WI38 (cell line): ENCODE measurements around the gene PNPLA8.

ENCODE experiments used
- H3K4me3 ChIP-seq: 2 replicates; pipeline ENCODE4 v1.5.1; 2011; ENCODE audit warnings: low read depth, mild to moderate bottlenecking, control low read depth, low read length
- TF ChIP-seq, protein P1 (sequence below): IDR thresholded peaks from 2 replicates; pipeline ENCODE4 v1.5.1; 2012; ENCODE audit warnings: low read depth, mild to moderate bottlenecking, control low read depth, low read length

PNPLA8 gene

GRCh38 chr7:108487646-108488045 lies 38.3 kb downstream of the PNPLA8 start:
- TF ChIP-seq, protein P1, sequence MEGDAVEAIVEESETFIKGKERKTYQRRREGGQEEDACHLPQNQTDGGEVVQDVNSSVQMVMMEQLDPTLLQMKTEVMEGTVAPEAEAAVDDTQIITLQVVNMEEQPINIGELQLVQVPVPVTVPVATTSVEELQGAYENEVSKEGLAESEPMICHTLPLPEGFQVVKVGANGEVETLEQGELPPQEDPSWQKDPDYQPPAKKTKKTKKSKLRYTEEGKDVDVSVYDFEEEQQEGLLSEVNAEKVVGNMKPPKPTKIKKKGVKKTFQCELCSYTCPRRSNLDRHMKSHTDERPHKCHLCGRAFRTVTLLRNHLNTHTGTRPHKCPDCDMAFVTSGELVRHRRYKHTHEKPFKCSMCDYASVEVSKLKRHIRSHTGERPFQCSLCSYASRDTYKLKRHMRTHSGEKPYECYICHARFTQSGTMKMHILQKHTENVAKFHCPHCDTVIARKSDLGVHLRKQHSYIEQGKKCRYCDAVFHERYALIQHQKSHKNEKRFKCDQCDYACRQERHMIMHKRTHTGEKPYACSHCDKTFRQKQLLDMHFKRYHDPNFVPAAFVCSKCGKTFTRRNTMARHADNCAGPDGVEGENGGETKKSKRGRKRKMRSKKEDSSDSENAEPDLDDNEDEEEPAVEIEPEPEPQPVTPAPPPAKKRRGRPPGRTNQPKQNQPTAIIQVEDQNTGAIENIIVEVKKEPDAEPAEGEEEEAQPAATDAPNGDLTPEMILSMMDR: no peak
- H3K4me3 ChIP-seq: no peak overlapping the region

DNA sequence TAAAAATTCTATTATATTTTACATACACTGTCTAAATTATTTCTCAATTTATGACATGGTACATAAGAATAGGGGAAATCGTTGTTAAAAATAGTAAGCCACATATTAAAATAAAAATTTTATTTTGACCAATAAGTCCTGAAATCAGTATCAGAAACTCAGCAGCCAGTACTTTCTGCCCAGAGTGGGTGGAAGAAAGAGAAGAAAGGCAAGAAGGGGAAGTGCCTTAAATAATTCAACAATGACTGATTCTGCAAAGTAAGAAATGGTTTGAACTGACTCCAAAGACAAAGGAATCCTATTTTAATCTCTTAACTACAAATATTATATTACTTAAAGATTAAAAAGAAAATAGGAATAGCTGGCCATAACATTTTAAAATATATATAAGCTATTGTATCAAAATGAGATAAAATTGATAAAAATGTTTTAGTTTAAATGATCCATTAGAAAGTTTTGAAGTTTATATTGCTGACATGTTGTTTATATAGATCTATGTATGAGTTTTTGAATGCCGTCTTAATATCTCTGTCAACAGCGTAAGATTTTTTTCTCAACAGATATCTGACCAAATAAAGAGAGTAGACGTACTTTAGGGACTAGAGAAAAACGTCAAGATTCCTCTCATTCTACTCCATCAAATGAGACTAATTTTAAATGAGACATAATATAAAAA lies 39.5 kb downstream of the PNPLA8 start:
- H3K4me3 ChIP-seq: no peak overlapping the region
- TF ChIP-seq, protein P1: no peak

GRCh38 chr7:108484137-108484536 lies 41.8 kb downstream of the PNPLA8 start:
- H3K4me3 ChIP-seq: no peak overlapping the region
- TF ChIP-seq, protein P1: no peak

- no peak overlapping the region for H3K4me3 ChIP-seq
- TF ChIP-seq, protein P1: no peak
Measured at GRCh38 chr7:108480311-108480710, 45.6 kb downstream of the PNPLA8 start.

DNA sequence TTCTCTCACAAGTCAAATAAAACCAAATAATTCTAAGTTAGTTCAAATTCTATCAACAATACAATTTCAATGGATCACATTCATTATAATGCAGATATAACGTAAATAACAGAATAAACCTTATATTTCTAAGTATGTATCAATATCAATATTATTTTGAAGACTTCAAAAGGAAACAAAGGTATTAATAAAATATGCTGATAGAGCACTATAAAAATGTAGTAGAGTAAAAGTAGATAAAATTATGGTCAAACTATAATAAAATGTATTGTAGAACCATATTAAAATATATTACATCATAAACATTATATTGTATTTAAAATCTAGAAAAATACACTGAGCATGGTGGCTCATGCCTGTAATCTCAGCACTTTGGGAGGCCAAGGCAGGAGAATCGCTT lies 46.2 kb downstream of the PNPLA8 start:
- TF ChIP-seq, protein P1: no peak
- no peak overlapping the region for H3K4me3 ChIP-seq

DNA sequence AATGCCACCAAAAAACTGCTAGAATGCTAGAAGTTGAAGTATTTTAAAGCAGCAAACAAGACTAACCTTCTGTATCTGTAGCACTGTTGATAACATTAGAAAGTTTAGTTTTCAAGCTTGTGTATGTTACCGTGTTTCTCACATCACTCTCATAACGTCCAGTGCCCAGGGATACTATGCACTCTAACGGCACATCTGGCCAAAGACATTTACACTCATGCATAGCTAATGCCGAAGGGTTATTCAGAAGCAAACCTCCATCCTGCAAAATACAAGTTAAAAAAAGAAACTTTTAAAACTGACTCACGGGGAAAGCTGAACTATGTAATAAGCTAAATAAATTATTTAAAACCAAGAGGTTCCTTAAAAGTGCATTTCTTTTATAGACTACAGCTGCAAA lies 46.8 kb downstream of the PNPLA8 start:
- TF ChIP-seq, protein P1: no peak
- H3K4me3 ChIP-seq: no peak overlapping the region

DNA sequence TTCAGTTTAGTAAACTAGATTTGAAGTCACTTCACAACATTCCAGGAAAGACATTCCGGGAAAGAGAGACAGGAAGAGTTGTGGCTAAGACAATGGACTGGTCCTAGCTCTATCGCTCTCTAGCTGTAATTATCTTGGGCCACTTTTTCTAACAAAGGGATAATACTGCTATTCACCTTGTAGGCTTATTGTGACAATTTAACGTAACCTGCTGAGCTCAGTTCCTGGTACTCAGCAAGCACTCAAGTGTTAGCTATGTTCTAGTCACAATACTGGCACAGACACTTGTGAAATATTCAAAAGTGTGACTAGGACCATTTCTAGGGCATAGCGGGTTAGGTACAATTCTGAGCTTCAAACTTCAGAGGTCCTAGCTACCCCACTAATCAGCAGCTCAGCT lies 57.7 kb downstream of the PNPLA8 start:
- TF ChIP-seq, protein P1: no peak
- no peak overlapping the region for H3K4me3 ChIP-seq
